Measurements from ENCODE around the gene OR51S1. TPM values are rescaled to one million over a fixed set of nuclear protein-coding genes. Genes with fewer than 3 reads are reported as not detected.

OR51S1 gene
- total and polyA plus RNA-seq, 10 of the 15 experiments (the other 5 are each of a cell fraction or from before 2014, with no cell fraction given), result not detected

DNA sequence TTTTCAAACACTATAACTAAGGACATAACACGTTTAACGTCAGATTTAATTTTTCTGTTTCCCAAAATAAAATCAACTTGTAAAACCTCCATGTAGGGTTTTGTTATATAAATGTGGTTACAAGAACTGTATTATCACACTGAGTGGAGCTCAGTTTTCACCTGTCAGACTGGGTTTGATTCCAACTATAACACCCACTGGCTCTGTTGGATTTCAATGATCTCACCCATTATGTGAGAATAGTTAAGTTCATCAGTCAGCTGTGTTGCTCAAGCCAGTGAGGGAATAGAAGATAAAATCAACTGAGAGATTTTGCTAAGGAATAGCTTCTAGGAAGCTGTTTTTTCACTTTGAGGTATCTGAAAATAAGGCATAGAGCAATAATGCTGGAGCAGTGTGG, 39.8 kb downstream of the OR51S1 start:
- H4K20me1 ChIP-seq (ENCODE audit: control insufficient read depth, insufficient read depth), result no peaks in the 10 kb centered on the region

More for the DNA sequence above, 39.8 kb downstream of the OR51S1 start:
- Histone ChIP-seq H3K4me1 (ENCODE audit: control insufficient read depth, insufficient read depth, low read length) (no peaks in the 10 kb centered on the region), H3K27ac (ENCODE audit: control insufficient read depth, insufficient read depth) (no peak overlapping the region), H3K4me3 (no peak overlapping the region), H3K9me3 (replicated peaks; ENCODE audit: control insufficient read depth, insufficient read depth, low read length) (no peaks in the 10 kb centered on the region), H3K79me2 (ENCODE audit: control insufficient read depth, insufficient read depth, low read length) (no peaks in the 10 kb centered on the region), H3K4me2 (ENCODE audit: control insufficient read depth, insufficient read depth) (no peak overlapping the region), H3K27me3 (replicated peaks in 1 of 2; ENCODE audit: control insufficient read depth in 2 of 2, insufficient read depth in 2 of 2, low read length in 1 of 2) (no peaks in the 10 kb centered on the region), H3K9ac (ENCODE audit: control insufficient read depth, insufficient read depth, low read length) (no peak overlapping the region), H2AFZ (ENCODE audit: control insufficient read depth, low read depth, low read length) (no peak overlapping the region), H3K36me3 (ENCODE audit: control insufficient read depth in 2 of 2, insufficient read depth in 2 of 2, low read length in 1 of 2) (no peaks in the 10 kb centered on the region)
- in situ Hi-C loops (cut with MboI) (no loop called here), intact Hi-C loops (cut with micrococcal nuclease; ENCODE audit: unreplicated experiment) (no loop called here)
- DNase-seq (ENCODE audit: low read depth, low spot score) (no peak), ATAC-seq (no peak), FAIRE-seq (no peak)
- CTCF ChIA-PET, result no interaction called here
- WGBS (ENCODE audit: insufficient coverage, insufficient replicate concordance, low lambda C conversion rate, missing lambda C conversion rate), result 79% methylated on average over 2 of the region's 2 CpGs
- POLR2A ChIA-PET, result no interaction called here
- SMC1A ChIA-PET (ENCODE audit: uncharacterized antibody, unreplicated experiment), result no interaction called here
- BruUV-seq (replicated peaks), result no TSS peak
- TF ChIP-seq WRNIP1 (IDR thresholded peaks at IDR 0.05; ENCODE audit: borderline replicate concordance, low read depth, low read length), result no peak
- TF ChIP-seq ZNF207 (IDR thresholded peaks at IDR 0.05; ENCODE audit: borderline replicate concordance), result no peak
- no peak for TF ChIP-seq TCF3 (IDR thresholded peaks at IDR 0.05; ENCODE audit: borderline replicate concordance, insufficient read depth, low read depth, low read length)
- TF ChIP-seq NFXL1 (IDR thresholded peaks at IDR 0.05; ENCODE audit: borderline replicate concordance), result no peak
- TF ChIP-seq RAD21 (IDR thresholded peaks at IDR 0.05; ENCODE audit: insufficient read depth, low read depth, low read length), result no peak
- no peak for TF ChIP-seq SMC3 (IDR thresholded peaks at IDR 0.05; ENCODE audit: borderline replicate concordance, low read length)
- TF ChIP-seq HSF1 (IDR thresholded peaks at IDR 0.05; ENCODE audit: low read depth, low read length), result no peak
- TF ChIP-seq PAX8 (IDR thresholded peaks at IDR 0.05), result no peak
- TF ChIP-seq MYC (IDR thresholded peaks at IDR 0.05; ENCODE audit: insufficient read depth, insufficient read length, insufficient replicate concordance, low read length, severe bottlenecking), result no peak
- no peak for TF ChIP-seq CBFB (IDR thresholded peaks at IDR 0.05; ENCODE audit: low read depth)
- no peak for TF ChIP-seq ATF2 (IDR thresholded peaks at IDR 0.05; ENCODE audit: low read length)
- TF ChIP-seq TCF12 (IDR thresholded peaks at IDR 0.05; ENCODE audit: low read depth, low read length), result no peak
- TF ChIP-seq HCFC1 (IDR thresholded peaks at IDR 0.05; ENCODE audit: low read length), result no peak
- no peak for TF ChIP-seq MTA3 (IDR thresholded peaks at IDR 0.05; ENCODE audit: borderline replicate concordance, low read length)
- no peak for TF ChIP-seq RAD51 (IDR thresholded peaks at IDR 0.05)
- no peak for TF ChIP-seq PAX5 (IDR thresholded peaks at IDR 0.05; ENCODE audit: borderline replicate concordance, low read depth, low read length)
- TF ChIP-seq CREB1 (IDR thresholded peaks at IDR 0.05; ENCODE audit: low read depth), result no peak
- TF ChIP-seq MYB (IDR thresholded peaks at IDR 0.05; ENCODE audit: borderline replicate concordance, low read depth, low read length), result no peak
- TF ChIP-seq RBBP5 (conservative IDR thresholded peaks at IDR 0.05), result no peak
- RAD21 ChIA-PET (ENCODE audit: unreplicated experiment), result no interaction called here
